Measurements from ENCODE around the gene ZNF346.

DNA sequence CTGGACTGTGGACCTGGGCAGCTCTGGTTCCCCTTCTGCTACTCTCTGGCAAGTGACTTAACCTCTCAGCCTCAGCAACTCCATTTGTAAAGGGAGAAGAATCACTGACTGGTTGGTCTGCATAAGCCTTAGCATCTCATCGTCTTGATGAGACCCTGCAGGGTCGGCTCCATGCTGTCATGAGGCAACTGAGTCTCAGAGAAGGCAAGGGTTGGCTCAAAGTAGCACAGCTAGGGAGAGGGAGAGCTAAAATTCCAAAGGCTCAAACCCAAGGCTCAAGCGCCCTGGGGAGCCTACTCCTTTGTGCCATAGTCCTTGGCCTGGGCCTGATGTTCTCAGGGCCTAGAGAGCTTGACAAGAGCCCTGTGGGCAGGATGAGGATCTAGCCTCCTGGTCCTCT is 68.7 kb downstream of the ZNF346 start:
- TF ChIP-seq, protein P1, sequence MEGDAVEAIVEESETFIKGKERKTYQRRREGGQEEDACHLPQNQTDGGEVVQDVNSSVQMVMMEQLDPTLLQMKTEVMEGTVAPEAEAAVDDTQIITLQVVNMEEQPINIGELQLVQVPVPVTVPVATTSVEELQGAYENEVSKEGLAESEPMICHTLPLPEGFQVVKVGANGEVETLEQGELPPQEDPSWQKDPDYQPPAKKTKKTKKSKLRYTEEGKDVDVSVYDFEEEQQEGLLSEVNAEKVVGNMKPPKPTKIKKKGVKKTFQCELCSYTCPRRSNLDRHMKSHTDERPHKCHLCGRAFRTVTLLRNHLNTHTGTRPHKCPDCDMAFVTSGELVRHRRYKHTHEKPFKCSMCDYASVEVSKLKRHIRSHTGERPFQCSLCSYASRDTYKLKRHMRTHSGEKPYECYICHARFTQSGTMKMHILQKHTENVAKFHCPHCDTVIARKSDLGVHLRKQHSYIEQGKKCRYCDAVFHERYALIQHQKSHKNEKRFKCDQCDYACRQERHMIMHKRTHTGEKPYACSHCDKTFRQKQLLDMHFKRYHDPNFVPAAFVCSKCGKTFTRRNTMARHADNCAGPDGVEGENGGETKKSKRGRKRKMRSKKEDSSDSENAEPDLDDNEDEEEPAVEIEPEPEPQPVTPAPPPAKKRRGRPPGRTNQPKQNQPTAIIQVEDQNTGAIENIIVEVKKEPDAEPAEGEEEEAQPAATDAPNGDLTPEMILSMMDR (IDR thresholded peaks at IDR 0.05): no peak
- no peak for TF ChIP-seq POLR2A (IDR thresholded peaks at IDR 0.05)

Measured in testis (tissue), 2 donors.